HG03196 (cell line): ENCODE results near the gene SEMA6B.
"Not testable (repeated sequence)": the region's sequence is repeated elsewhere in the genome, so short reads cannot be mapped to it uniquely, and the experiment has no call there.

Experiments
- ATAC-seq: cut with Tn5 transposase; IDR thresholded peaks from one replicate; pipeline ENCODE4 v1.9.1; 2021; ENCODE audit not compliant: unreplicated experiment

SEMA6B gene

GRCh38 chr19:4553092-4553695 lies 6.3 kb downstream of the SEMA6B start:
- ATAC-seq = no peak

- no peak for ATAC-seq
These were observed 7.0 kb downstream of the SEMA6B start for GRCh38 chr19:4552525-4552819.

- ATAC-seq = no peak
These were observed 8.9 kb downstream of the SEMA6B start for GRCh38 chr19:4550479-4551050.

GRCh38 chr19:4550018-4550417 lies 9.5 kb downstream of the SEMA6B start:
- no peak for ATAC-seq

- no peak for ATAC-seq
These were observed 11.3 kb downstream of the SEMA6B start for GRCh38 chr19:4548238-4548584.

GRCh38 chr19:4547303-4548237 lies 11.9 kb downstream of the SEMA6B start:
- no peak for ATAC-seq

- ATAC-seq = no peak
These were observed 15.4 kb downstream of the SEMA6B start for GRCh38 chr19:4543842-4544647.

- ATAC-seq = no peak
These were observed 16.3 kb downstream of the SEMA6B start for GRCh38 chr19:4542896-4543841.

- ATAC-seq = not testable (repeated sequence)
These were observed 17.7 kb downstream of the SEMA6B start for GRCh38 chr19:4541806-4542145.

- ATAC-seq = no peak
These were observed 18.2 kb downstream of the SEMA6B start for GRCh38 chr19:4541114-4541805.

- no peak for ATAC-seq
These were observed 19.5 kb downstream of the SEMA6B start, which contains the start of gene LRG1 for GRCh38 chr19:4539693-4540581. TSS of gene LRG1 (minus strand) at chr19:4540036. CDS start at chr19:4540013, 23 bp downstream.

GRCh38 chr19:4539169-4539692 lies 20.3 kb downstream of the SEMA6B start:
- no peak for ATAC-seq

GRCh38 chr19:4538601-4538954 lies 20.9 kb downstream of the SEMA6B start:
- ATAC-seq = no peak

- no peak for ATAC-seq
These were observed 21.4 kb downstream of the SEMA6B start for GRCh38 chr19:4537953-4538600.

- ATAC-seq = no peak
These were observed 22.7 kb downstream of the SEMA6B start for GRCh38 chr19:4536798-4537197.

- no peak for ATAC-seq
These were observed 24.4 kb downstream of the SEMA6B start, which contains the start of gene PLIN5 for GRCh38 chr19:4534836-4535658. TSS of gene PLIN5 (minus strand) at chr19:4535224. CDS start at chr19:4534074, 1,150 bp downstream.

GRCh38 chr19:4533835-4534424 lies 25.6 kb downstream of the SEMA6B start:
- no peak for ATAC-seq
